Ishikawa (cell line): Measurements from ENCODE around the gene PTPN2.
A peak's percentile ranks its signal among the peaks of the same experiment; 100 is the strongest.

Source experiments
- CEBPB ChIP-seq: IDR thresholded peaks from 2 replicates; pipeline ENCODE4 v1.6.1; 2012
- CREB1 ChIP-seq: IDR thresholded peaks from 2 replicates; pipeline ENCODE4 v1.6.1; 2012; ENCODE audit warnings: low read depth
- EGR1 ChIP-seq: IDR thresholded peaks from 2 replicates; pipeline ENCODE4 v1.6.1; 2012
- EP300 ChIP-seq: IDR thresholded peaks from 2 replicates; pipeline ENCODE4 v1.6.1; 2012; ENCODE audit warnings: borderline replicate concordance
- FOXM1 ChIP-seq: IDR thresholded peaks from 2 replicates; pipeline ENCODE4 v1.6.1; 2012; ENCODE audit warnings: low read depth, borderline replicate concordance
- NFIC ChIP-seq: IDR thresholded peaks from 2 replicates; pipeline ENCODE4 v1.6.1; 2012
- RAD21 ChIP-seq: IDR thresholded peaks from 2 replicates; pipeline ENCODE4 v1.6.1; 2012; ENCODE audit warnings: low read depth
- REST ChIP-seq: IDR thresholded peaks from 2 replicates; pipeline ENCODE4 v1.6.1; 2012; ENCODE audit warnings: low read depth, mild to moderate bottlenecking
- TAF1 ChIP-seq: IDR thresholded peaks from 2 replicates; pipeline ENCODE4 v1.6.1; 2012; ENCODE audit warnings: low read depth, mild to moderate bottlenecking
- TCF12 ChIP-seq: IDR thresholded peaks from 2 replicates; pipeline ENCODE4 v1.6.1; 2012; ENCODE audit warnings: low read depth
- TEAD4 ChIP-seq: IDR thresholded peaks from 2 replicates; pipeline ENCODE4 v1.6.1; 2012
- USF1 ChIP-seq: IDR thresholded peaks from 2 replicates; pipeline ENCODE4 v1.6.1; 2012
- YY1 ChIP-seq: IDR thresholded peaks from 2 replicates; pipeline ENCODE4 v1.6.1; 2012; ENCODE audit warnings: low read depth
- ZBTB7A ChIP-seq: IDR thresholded peaks from 2 replicates; pipeline ENCODE4 v1.6.1; 2012; ENCODE audit warnings: low read depth
- TF ChIP-seq, protein P1 (sequence below): IDR thresholded peaks from 2 replicates; pipeline ENCODE4 v1.6.1; 2012

Gene PTPN2

GRCh38 chr18:12838178-12838634 is 45.8 kb downstream of the PTPN2 start:
- TF ChIP-seq EP300 (no peak), YY1 (0 out of 2 replicates have a peak, but pooled peaks have one; percentile 13), TEAD4 (peak; percentile 51; the same call in 1 of the 2 replicates), REST (no peak), USF1 (no peak), CEBPB (peak; percentile 95)
- TF ChIP-seq, protein P1, sequence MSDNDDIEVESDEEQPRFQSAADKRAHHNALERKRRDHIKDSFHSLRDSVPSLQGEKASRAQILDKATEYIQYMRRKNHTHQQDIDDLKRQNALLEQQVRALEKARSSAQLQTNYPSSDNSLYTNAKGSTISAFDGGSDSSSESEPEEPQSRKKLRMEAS, result peak; percentile 56

DNA sequence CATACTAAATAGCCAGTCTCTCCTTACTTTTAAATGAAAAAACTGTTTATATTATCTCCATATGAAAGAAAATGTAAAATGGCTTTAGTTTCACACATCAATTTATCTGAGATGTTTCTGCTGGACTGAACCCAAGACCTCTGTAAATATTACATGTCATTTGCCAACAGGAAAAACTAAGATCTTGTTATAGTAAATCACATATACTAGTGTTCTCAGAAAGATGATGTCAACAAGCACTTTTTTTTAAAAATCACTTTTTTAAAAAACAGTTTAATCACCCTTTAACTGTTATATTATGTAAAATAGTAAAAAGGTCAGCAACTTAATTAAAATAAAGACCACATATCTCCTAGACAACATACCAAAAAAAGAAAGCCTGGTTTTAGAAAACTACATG is 46.3 kb downstream of the PTPN2 start:
- no peak for TF ChIP-seq TCF12
- no peak for TF ChIP-seq ZBTB7A
- no peak for TF ChIP-seq TAF1
- no peak for TF ChIP-seq RAD21

DNA sequence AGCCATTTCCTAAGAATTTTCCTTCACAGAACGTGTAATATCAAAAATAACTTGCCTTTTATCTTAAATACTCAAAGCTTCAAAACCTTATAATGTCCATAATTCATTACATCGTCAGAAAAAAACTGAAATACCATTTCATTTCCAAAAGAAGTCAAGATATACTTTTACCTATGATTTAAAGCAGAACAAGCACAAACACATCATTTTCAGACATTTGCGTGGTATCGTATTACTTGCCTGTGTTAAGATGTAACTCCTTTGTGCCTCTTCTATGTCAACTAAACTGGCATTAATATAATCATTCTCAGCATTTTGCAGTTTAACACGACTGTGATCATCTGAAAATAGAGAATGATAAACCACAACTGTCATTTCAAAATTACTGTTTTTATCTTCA is 47.5 kb downstream of the PTPN2 start:
- TF ChIP-seq USF1 (no peak), NFIC (no peak), EP300 (no peak), ZBTB7A (no peak), CEBPB (no peak), CREB1 (no peak), YY1 (no peak), REST (no peak), TCF12 (no peak), FOXM1 (no peak), TAF1 (no peak)
- TF ChIP-seq, protein P1, result no peak

- TF ChIP-seq, protein P1, result no peak
- TF ChIP-seq REST, result no peak
- TF ChIP-seq TAF1, result no peak
- TF ChIP-seq CEBPB, result no peak
- no peak for TF ChIP-seq NFIC
- TF ChIP-seq EGR1, result no peak
- TF ChIP-seq EP300, result no peak
- TF ChIP-seq TEAD4, result no peak
- TF ChIP-seq FOXM1, result no peak
- no peak for TF ChIP-seq TCF12
- no peak for TF ChIP-seq CREB1
- no peak for TF ChIP-seq RAD21
- TF ChIP-seq ZBTB7A, result no peak
- no peak for TF ChIP-seq YY1
- no peak for TF ChIP-seq USF1
Observed at GRCh38 chr18:12828116-12829051, 55.7 kb downstream of the PTPN2 start.
